GM13977 (cell line): Measurements from ENCODE around the gene BTNL3.

Source experiments
- DNase-seq: peaks from one replicate; pipeline ENCODE4 v3.0.0; 2012; ENCODE audit warnings: low spot score
- CTCF ChIP-seq: IDR thresholded peaks from 2 replicates; pipeline ENCODE4 v1.5.1; 2012; ENCODE audit warnings: mild to moderate bottlenecking, control low read depth; ENCODE audit not compliant: insufficient read depth; ENCODE audit errors: extremely low read depth, missing control alignments
- in situ Hi-C: fragments of 300-500 bp; cut with MboI; formaldehyde crosslinking; loops from one replicate; pipeline ENCODE4 v1.12.0; 2022; ENCODE audit warnings: low sequenced_read_pairs, low pct_unique_long_range_greater_than_20kb, mixed read lengths, inconsistent platforms; ENCODE audit not compliant: unreplicated experiment

Gene BTNL3

GRCh38 chr5:181047288-181047687 is 58.6 kb downstream of the BTNL3 start:
- DNase-seq, result no peak
- TF ChIP-seq CTCF, result no peak
- in situ Hi-C loops, result no loop called here

GRCh38 chr5:181047921-181048320 is 59.3 kb downstream of the BTNL3 start:
- DNase-seq, result no peak
- TF ChIP-seq CTCF, result no peak
- in situ Hi-C loops, result no loop called here

- no peak for TF ChIP-seq CTCF
- in situ Hi-C loops, result no loop called here
- DNase-seq, result no peak
Measured at GRCh38 chr5:181050016-181050415, 61.4 kb downstream of the BTNL3 start.

- no peak for DNase-seq
- in situ Hi-C loops, result no loop called here
- TF ChIP-seq CTCF, result no peak
Measured at GRCh38 chr5:181051841-181052671, 63.4 kb downstream of the BTNL3 start.

- TF ChIP-seq CTCF, result no peak
- DNase-seq, result peak; percentile 69
- in situ Hi-C loops, result no loop called here
Measured at GRCh38 chr5:181052672-181053487, 64.2 kb downstream of the BTNL3 start.

GRCh38 chr5:181053488-181054121 is 65.0 kb downstream of the BTNL3 start:
- DNase-seq, result no peak

More at GRCh38 chr5:181053488-181054121, 65.0 kb downstream of the BTNL3 start:
- no peak for TF ChIP-seq CTCF
- in situ Hi-C loops, result no loop called here
